GM12872 (cell line): ENCODE data around the gene MYOCD.

Experiments
- CTCF ChIP-seq: IDR thresholded peaks from 3 replicates; pipeline ENCODE4 v1.5.1; 2011; ENCODE audit warnings: low read depth, mild to moderate bottlenecking, low read length, moderate library complexity; ENCODE audit not compliant: insufficient read depth

Gene MYOCD

GRCh38 chr17:12624211-12624610 is 41.5 kb upstream of the MYOCD start:
- TF ChIP-seq CTCF = no peak

- no peak for TF ChIP-seq CTCF
Measured at GRCh38 chr17:12625092-12625491, 40.6 kb upstream of the MYOCD start.

GRCh38 chr17:12627177-12627629 is 38.5 kb upstream of the MYOCD start:
- no peak for TF ChIP-seq CTCF

GRCh38 chr17:12627781-12628451 is 37.8 kb upstream of the MYOCD start:
- TF ChIP-seq CTCF = no peak

- no peak for TF ChIP-seq CTCF
Measured at GRCh38 chr17:12631076-12631475, 34.6 kb upstream of the MYOCD start.

- no peak for TF ChIP-seq CTCF
Measured at GRCh38 chr17:12632785-12633184, 32.9 kb upstream of the MYOCD start.

GRCh38 chr17:12634789-12635414 is 30.8 kb upstream of the MYOCD start:
- no peak for TF ChIP-seq CTCF
